Stimulated activated CD4-positive, alpha-beta T cell treated with anti-CD3 and anti-CD28 coated beads, Interleukin-15, amount 100 ng/mL, for 24 hours (primary cell): Measurements from ENCODE around the gene TNFSF13B.
"Not testable (repeated sequence)": the region's sequence is repeated elsewhere in the genome, so short reads cannot be mapped to it uniquely, and the experiment has no call there.

Experiments used
- DNase-seq: peaks from one replicate; pipeline ENCODE4 v3.0.0-alpha.2; 2020

Gene TNFSF13B

GRCh38 chr13:108283110-108283509 is 13.6 kb downstream of the TNFSF13B start:
- no peak for DNase-seq

GRCh38 chr13:108288741-108289140 is 19.2 kb downstream of the TNFSF13B start:
- DNase-seq: no peak

- DNase-seq: no peak
Measured at GRCh38 chr13:108289819-108290218, 20.3 kb downstream of the TNFSF13B start.

- no peak for DNase-seq
Measured at GRCh38 chr13:108297114-108297513, 27.6 kb downstream of the TNFSF13B start.

GRCh38 chr13:108302279-108302678 is 32.8 kb downstream of the TNFSF13B start:
- no peak for DNase-seq

GRCh38 chr13:108304170-108305016 is 34.9 kb downstream of the TNFSF13B start:
- DNase-seq: no peak

GRCh38 chr13:108305655-108306054 is 36.1 kb downstream of the TNFSF13B start:
- no peak for DNase-seq

- no peak for DNase-seq
Measured at GRCh38 chr13:108306860-108307259, 37.3 kb downstream of the TNFSF13B start.

GRCh38 chr13:108311596-108311995 is 42.1 kb downstream of the TNFSF13B start:
- not testable (repeated sequence) for DNase-seq

- DNase-seq: no peak
Measured at GRCh38 chr13:108313382-108313781, 43.9 kb downstream of the TNFSF13B start.

- DNase-seq: no peak
Measured at GRCh38 chr13:108315273-108315672, 45.8 kb downstream of the TNFSF13B start.

- DNase-seq: no peak
Measured at GRCh38 chr13:108315991-108316390, 46.5 kb downstream of the TNFSF13B start.

GRCh38 chr13:108316413-108316812 is 46.9 kb downstream of the TNFSF13B start:
- no peak for DNase-seq

GRCh38 chr13:108322206-108322824 is 52.8 kb downstream of the TNFSF13B start:
- DNase-seq: no peak

- no peak for DNase-seq
Measured at GRCh38 chr13:108323031-108323430, 53.5 kb downstream of the TNFSF13B start.

GRCh38 chr13:108325863-108326262 is 56.3 kb downstream of the TNFSF13B start:
- DNase-seq: no peak

GRCh38 chr13:108326309-108326708 is 56.8 kb downstream of the TNFSF13B start:
- DNase-seq: no peak

- no peak for DNase-seq
Measured at GRCh38 chr13:108328848-108329247, 59.3 kb downstream of the TNFSF13B start.

- no peak for DNase-seq
Measured at GRCh38 chr13:108332791-108333190, 63.3 kb downstream of the TNFSF13B start.

- DNase-seq: no peak
Measured at GRCh38 chr13:108342369-108343289, 73.1 kb downstream of the TNFSF13B start.

- DNase-seq: no peak
Measured at GRCh38 chr13:108345016-108345415, 75.5 kb downstream of the TNFSF13B start.

GRCh38 chr13:108346376-108346775 is 76.9 kb downstream of the TNFSF13B start:
- DNase-seq: peak; percentile 7

GRCh38 chr13:108349269-108349668 is 79.8 kb downstream of the TNFSF13B start:
- no peak for DNase-seq
